HEK293T (cell line): ENCODE measurements around the gene CABLES2.
"Not testable (repeated sequence)": the region's sequence is repeated elsewhere in the genome, so short reads cannot be mapped to it uniquely, and the experiment has no call there.

ENCODE experiments used
- CTCF ChIA-PET: fragments of 350-600 bp; formaldehyde crosslinking; extraction: SDS; loops from one replicate; lab custom pipeline; 2021; ENCODE audit warnings: antibody characterized with exemption, inconsistent platforms; lab: Yijun Ruan, JAX
- POLR2A ChIA-PET: fragments of 350-600 bp; formaldehyde crosslinking; extraction: SDS; loops from one replicate; lab custom pipeline; 2020; ENCODE audit warnings: antibody characterized with exemption, inconsistent platforms; lab: Yijun Ruan, JAX
- DNase-seq: peaks from one replicate; pipeline ENCODE4 v3.0.0; 2012; ENCODE audit warnings: mixed read lengths; ENCODE audit errors: extremely low spot score
- ARNT ChIP-seq: fragments of 450-650 bp; IDR thresholded peaks from 2 replicates; pipeline ENCODE4 v1.6.1; 2017; ENCODE audit warnings: mild to moderate bottlenecking
- BHLHE40 ChIP-seq: fragments of 450-650 bp; IDR thresholded peaks from 2 replicates; pipeline ENCODE4 v1.6.1; 2016; ENCODE audit warnings: mild to moderate bottlenecking, moderate library complexity, borderline replicate concordance
- CTBP1 ChIP-seq: fragments of 450-650 bp; IDR thresholded peaks from 2 replicates; pipeline ENCODE4 v1.6.1; 2016; ENCODE audit warnings: borderline replicate concordance
- FOXA1 ChIP-seq: fragments of 450-650 bp; IDR thresholded peaks from 2 replicates; pipeline ENCODE4 v1.6.1; 2016; ENCODE audit warnings: mild to moderate bottlenecking
- FOXK2 ChIP-seq: fragments of 450-650 bp; IDR thresholded peaks from 2 replicates; pipeline ENCODE4 v1.6.1; 2016; ENCODE audit warnings: mild to moderate bottlenecking
- FOXM1 ChIP-seq: fragments of 450-650 bp; IDR thresholded peaks from 2 replicates; pipeline ENCODE4 v1.6.1; 2017; ENCODE audit warnings: mild to moderate bottlenecking, borderline replicate concordance
- HDGF ChIP-seq: fragments of 450-650 bp; IDR thresholded peaks from 2 replicates; pipeline ENCODE4 v1.6.1; 2017; ENCODE audit warnings: antibody characterized with exemption, borderline replicate concordance
- L3MBTL2 ChIP-seq: fragments of 450-650 bp; conservative IDR thresholded peaks from 2 replicates; pipeline ENCODE4 v1.6.1; 2016; ENCODE audit warnings: mild to moderate bottlenecking
- LEF1 ChIP-seq: fragments of 450-650 bp; IDR thresholded peaks from 2 replicates; pipeline ENCODE4 v1.6.1; 2017; ENCODE audit warnings: mild to moderate bottlenecking, borderline replicate concordance
- NFRKB ChIP-seq: fragments of 450-650 bp; IDR thresholded peaks from 2 replicates; pipeline ENCODE4 v1.6.1; 2016; ENCODE audit warnings: mild to moderate bottlenecking, moderate library complexity
- PKNOX1 ChIP-seq: fragments of 450-650 bp; IDR thresholded peaks from 2 replicates; pipeline ENCODE4 v1.6.1; 2016
- SP1 ChIP-seq: fragments of 450-650 bp; IDR thresholded peaks from 2 replicates; pipeline ENCODE4 v1.6.1; 2017
- SUZ12 ChIP-seq: fragments of 450-650 bp; IDR thresholded peaks from 2 replicates; pipeline ENCODE4 v1.6.1; 2016; ENCODE audit warnings: mild to moderate bottlenecking
- TARDBP ChIP-seq: fragments of 450-650 bp; IDR thresholded peaks from 2 replicates; pipeline ENCODE4 v1.6.1; 2016
- ZNF384 ChIP-seq: fragments of 450-650 bp; IDR thresholded peaks from 2 replicates; pipeline ENCODE4 v1.6.1; 2016

CABLES2 gene

DNA sequence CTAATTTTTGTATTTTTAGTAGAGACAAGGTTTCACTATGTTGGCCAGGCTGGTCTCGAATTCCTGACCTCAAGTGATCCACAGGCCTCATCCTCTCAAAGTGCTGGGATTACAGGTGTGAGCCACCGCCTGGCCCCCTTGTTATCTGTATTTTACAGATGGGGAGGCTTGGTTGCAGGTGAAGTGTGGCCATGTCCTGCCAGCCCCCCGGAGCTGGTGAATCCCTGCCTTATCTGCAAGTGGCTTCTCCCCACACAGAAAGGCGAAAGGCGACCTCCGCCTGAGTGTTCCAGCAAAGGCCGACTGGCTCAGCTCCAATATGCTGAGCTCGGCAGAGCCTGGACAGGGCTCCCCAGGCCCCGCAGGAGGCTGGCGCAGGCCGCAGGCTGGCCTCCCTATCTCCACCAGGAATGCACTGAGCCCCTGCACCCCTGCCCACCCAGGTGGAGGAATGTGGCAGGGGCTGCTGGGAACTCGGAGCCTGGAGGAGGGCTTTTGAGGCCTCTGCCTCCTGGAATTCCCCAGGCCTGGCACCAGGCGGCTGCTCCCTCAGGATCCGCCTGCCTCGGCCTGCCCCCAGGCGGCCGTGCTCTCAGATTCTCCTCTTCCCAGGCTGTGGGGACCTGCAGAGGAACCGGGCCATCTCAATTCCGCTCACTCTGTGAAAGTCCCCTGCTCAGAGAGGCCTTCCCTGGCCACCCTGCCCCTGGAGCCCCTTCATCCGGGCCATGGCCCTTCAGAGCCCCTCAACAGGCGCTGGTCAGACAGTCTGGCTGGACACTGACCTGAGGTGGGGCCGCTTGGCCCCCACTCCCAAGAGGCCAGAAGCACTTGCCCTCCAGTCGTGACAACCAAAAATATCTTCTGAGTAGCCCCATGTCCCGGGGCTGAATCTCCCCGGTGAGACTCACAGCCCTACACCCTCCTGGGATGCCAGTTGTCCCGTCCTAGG lies 30.7 kb downstream of the CABLES2 start:
- ChIA-PET POLR2A (interaction anchor here (1.3 kb wide), 1 partner anchor 10 kb away, joined by 5 read pairs; the partner anchor contains the start of gene RPS21), CTCF (no interaction called here)

DNA sequence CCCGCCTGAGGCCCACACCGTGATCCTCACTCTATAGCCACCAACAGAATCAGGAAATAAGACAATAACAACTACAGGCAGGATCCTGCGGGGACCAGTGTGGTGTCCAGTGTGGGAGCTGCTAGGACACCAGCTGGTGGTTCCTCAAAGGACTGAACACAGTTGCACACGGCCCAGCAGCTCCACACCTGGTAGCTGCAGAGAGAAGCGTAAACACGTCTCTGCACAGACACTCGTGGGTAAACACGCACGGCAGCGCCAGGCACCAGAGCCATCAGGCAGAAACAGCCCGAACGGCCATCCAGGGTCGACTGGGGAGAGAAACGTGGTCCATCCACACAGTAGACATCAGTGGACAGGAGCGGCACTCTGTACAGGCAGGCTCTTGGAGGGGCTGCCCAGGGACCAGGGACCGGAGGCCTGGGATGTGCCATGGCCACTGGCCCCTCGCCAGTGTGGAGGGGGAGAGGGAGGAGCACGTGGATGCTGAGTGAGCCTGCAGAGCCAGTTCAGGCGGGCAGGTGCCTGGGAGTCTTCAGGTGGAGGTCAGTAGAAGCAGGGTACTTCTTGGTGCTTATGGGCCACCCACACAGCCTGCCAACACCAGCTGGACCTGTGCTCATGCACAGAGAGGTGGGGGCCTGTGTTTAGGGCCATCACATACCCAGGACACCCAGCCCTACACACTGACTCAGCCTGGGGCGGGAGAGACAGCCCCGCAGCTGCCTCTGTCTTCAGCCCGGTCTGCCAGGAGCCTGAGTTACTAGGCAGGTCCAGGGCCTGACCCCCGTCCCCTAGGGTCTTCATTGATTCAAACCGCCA lies 32.5 kb downstream of the CABLES2 start:
- no peak for DNase-seq
- no peak for TF ChIP-seq BHLHE40
- TF ChIP-seq CTBP1 = no peak
- TF ChIP-seq FOXM1 = no peak
- CTCF ChIA-PET = no interaction called here
- POLR2A ChIA-PET = no interaction called here

More for the DNA sequence above, 30.7 kb downstream of the CABLES2 start:
- no peak for TF ChIP-seq FOXM1
- no peak for TF ChIP-seq ARNT
- no peak for TF ChIP-seq L3MBTL2
- no peak for TF ChIP-seq SP1
- TF ChIP-seq BHLHE40 = no peak
- no peak for TF ChIP-seq PKNOX1
- no peak for TF ChIP-seq CTBP1
- TF ChIP-seq FOXK2 = no peak
- TF ChIP-seq NFRKB = no peak
- no peak for DNase-seq

DNA sequence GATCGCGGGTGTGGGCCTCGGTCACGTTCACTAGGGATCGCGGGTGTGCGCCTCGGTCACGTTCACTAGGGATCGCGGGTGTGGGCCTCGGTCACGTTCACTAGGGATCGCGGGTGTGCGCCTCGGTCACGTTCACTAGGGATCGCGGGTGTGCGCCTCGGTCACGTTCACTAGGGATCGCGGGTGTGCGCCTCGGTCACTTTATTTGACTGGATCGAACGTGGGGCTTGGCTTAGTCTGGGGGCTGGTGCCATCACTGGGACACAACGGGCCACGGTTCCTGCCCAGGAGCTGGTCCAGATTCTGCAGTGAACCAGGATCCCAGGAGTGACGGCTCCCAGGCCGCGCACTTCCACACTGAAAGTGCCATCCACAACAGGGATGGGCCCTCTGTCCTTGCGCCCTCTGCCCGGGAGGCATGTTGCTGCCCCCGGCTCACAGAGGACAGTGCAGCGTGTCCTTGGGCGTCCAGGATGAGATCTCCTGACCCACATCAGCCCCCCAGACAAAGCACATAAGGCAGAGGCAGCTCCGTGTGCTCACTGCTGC lies 33.4 kb downstream of the CABLES2 start:
- CTCF ChIA-PET, POLR2A ChIA-PET, DNase-seq: not testable (repeated sequence)

- TF ChIP-seq SP1 = no peak
- no peak for TF ChIP-seq ZNF384
- TF ChIP-seq FOXK2 = no peak
- TF ChIP-seq FOXA1 = no peak
- TF ChIP-seq SUZ12 = no peak
- no peak for TF ChIP-seq CTBP1
- TF ChIP-seq NFRKB = no peak
- TF ChIP-seq BHLHE40 = no peak
- no peak for TF ChIP-seq HDGF
- no peak for TF ChIP-seq TARDBP
- TF ChIP-seq L3MBTL2 = no peak
- ChIA-PET POLR2A (interaction anchor here (1.2 to 1.6 kb wide), 2 partner anchors 14 to 15 kb away, joined by 3 to 4 read pairs; partner anchors contain the start of gene RPS21), CTCF (interaction anchor here (1.1 kb wide), 1 partner anchor 10 kb away, joined by 5 read pairs; no protein-coding TSS in a partner anchor)
Observed at GRCh38 chr20:62372042-62372993, 34.8 kb downstream of the CABLES2 start.

DNA sequence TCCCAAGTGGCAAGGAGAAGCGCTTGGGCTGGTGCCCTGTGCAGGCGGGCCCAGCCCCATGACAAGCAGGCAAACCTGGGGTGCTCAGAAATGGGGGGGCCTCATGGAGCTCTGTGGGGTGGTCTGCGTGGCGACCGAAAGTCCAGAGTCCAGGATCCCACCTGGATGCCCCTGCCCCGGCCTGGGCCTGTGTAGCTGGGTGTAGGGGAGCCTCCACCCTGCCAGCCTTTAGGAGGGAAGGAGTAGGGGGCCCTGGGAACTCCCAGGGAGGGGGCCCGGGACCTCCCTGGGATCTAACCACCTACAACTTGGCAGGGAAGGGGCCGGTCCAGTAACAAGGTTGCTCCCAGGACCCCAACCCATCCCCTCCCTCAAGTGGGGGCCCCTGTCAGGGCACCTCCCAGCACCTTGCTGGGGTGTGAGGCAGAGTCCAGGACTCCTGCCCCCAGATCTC lies 35.5 kb downstream of the CABLES2 start:
- TF ChIP-seq FOXA1 (no peak), NFRKB (no peak), L3MBTL2 (no peak), PKNOX1 (no peak), LEF1 (no peak), FOXM1 (no peak), BHLHE40 (no peak), CTBP1 (no peak), ZNF384 (no peak), SUZ12 (no peak)
- ChIA-PET POLR2A (interaction anchor here (1.6 kb wide), 1 partner anchor 15 kb away, joined by 4 read pairs; the partner anchor contains the start of gene RPS21), CTCF (interaction anchor here (1.1 kb wide), 1 partner anchor 11 kb away, joined by 5 read pairs; no protein-coding TSS in a partner anchor)
- DNase-seq = no peak

More at GRCh38 chr20:62372042-62372993, 34.8 kb downstream of the CABLES2 start:
- no peak for DNase-seq
